ENCODE measurements around the gene ATF6. TPM values are rescaled to one million over a fixed set of nuclear protein-coding genes. Genes with fewer than 3 reads are reported as not detected.
A peak's percentile ranks its signal among the peaks of the same experiment; 100 is the strongest.

The ATF6 gene
- total RNA-seq, 1 donor from 2014 or later, result 23.9 TPM

GRCh38 chr1:161962091-161962887 is 196.2 kb downstream of the ATF6 start:
- Mint-ChIP-seq H3K9me3 (no peaks in the 10 kb centered on the region), H3K4me1 (ENCODE audit: low read depth) (peaks cover 19% of the 10 kb centered on the region), H3K27me3 (ENCODE audit: insufficient read depth) (no peaks in the 10 kb centered on the region), H3K4me3 (peak overlapping the region; percentile 77), H3K36me3 (ENCODE audit: low read depth) (peaks cover 30% of the 10 kb centered on the region), H3K27ac (peak overlapping the region; percentile 89)
- intact Hi-C loops (cut with micrococcal nuclease), result loop anchor here (1.0 kb wide), 3 partner anchors 47 to 599 kb away; partner anchors contain the start of gene UAP1
- DNase-seq (ENCODE audit: low spot score), result peak; percentile 5

DNA sequence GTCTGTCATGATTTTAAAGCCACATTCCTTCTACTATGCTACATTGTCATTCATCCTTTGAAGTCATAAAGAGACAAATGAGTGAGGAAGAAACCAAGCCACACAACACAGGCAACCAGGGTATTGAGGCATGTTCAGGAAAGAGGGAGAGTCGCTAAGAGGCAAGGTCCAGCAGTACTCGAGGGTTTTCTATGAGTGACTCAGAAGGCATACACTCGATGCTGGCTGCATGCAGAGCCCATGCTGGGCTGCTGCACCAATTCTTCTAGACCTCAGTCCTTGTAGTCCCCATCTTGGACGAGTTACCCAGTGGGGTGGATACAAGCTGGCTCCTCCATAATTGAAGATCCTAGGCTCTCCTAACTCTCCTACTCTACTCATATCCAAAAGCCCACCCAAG is 199.9 kb downstream of the ATF6 start:
- DNase-seq (ENCODE audit: low spot score), result no peak
- Mint-ChIP-seq H3K27me3 (ENCODE audit: insufficient read depth) (no peaks in the 10 kb centered on the region), H3K27ac (no peak overlapping the region), H3K9me3 (no peaks in the 10 kb centered on the region), H3K36me3 (ENCODE audit: low read depth) (peaks cover 18% of the 10 kb centered on the region), H3K4me1 (ENCODE audit: low read depth) (peaks cover 15% of the 10 kb centered on the region), H3K4me3 (no peak overlapping the region)
- intact Hi-C loops (cut with micrococcal nuclease), result no loop called here

DNA sequence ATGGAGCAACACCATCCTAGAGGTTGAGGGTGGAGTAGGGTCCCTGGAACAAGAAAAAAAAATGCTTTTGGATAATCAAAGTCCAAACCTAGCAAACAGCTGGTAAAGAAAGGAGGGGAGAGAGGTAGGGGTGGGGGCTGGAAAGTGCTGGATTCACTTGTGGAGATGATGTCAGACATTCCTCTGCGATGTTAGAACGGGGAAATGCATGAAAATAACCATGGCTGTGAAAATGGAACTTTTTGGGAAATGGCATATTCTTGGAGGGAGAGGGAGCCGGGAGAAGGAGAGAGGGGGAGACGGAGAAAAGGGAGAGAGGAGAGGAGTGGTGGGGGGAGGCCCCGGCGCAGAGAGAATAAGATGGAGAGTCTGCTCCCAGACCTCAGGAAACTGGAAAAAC is 203.9 kb downstream of the ATF6 start:
- H3K4me3 Mint-ChIP-seq, result no peak overlapping the region
- intact Hi-C loops (cut with micrococcal nuclease), result no loop called here
- peaks cover 8% of the 10 kb centered on the region for H3K36me3 Mint-ChIP-seq (ENCODE audit: low read depth)
- DNase-seq (ENCODE audit: low spot score), result no peak
- H3K9me3 Mint-ChIP-seq, result no peaks in the 10 kb centered on the region
- no peaks in the 10 kb centered on the region for H3K27me3 Mint-ChIP-seq (ENCODE audit: insufficient read depth)
- no peaks in the 10 kb centered on the region for H3K4me1 Mint-ChIP-seq (ENCODE audit: low read depth)
- no peak overlapping the region for H3K27ac Mint-ChIP-seq

GRCh38 chr1:161970633-161971032 is 204.5 kb downstream of the ATF6 start:
- H3K4me1 Mint-ChIP-seq (ENCODE audit: low read depth), result no peaks in the 10 kb centered on the region
- peaks cover 7% of the 10 kb centered on the region for H3K36me3 Mint-ChIP-seq (ENCODE audit: low read depth)
- intact Hi-C loops (cut with micrococcal nuclease), result no loop called here
- no peaks in the 10 kb centered on the region for H3K9me3 Mint-ChIP-seq
- H3K27me3 Mint-ChIP-seq (ENCODE audit: insufficient read depth), result no peaks in the 10 kb centered on the region
- H3K27ac Mint-ChIP-seq, result no peak overlapping the region
- DNase-seq (ENCODE audit: low spot score), result no peak
- H3K4me3 Mint-ChIP-seq, result no peak overlapping the region

DNA sequence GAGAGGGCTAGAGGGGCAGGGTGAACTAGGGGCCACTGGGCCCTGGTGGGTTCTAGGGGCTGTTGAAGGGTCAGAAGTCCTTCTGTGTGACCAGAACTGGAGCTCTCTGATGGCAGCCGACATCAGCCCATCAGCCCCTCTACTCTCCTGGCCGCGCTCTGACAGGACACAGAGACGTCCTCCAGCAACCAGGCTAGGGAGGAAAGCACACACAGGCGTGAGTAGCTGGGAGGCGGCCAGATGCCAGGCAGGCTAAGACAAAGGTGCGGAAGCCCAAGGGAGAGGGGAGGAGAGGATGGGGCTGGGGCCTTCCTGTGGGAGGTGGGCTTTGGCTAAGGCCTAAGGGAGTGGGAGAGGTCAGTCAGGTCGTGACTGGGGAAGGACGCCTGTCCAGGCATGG is 206.7 kb downstream of the ATF6 start:
- intact Hi-C loops (cut with micrococcal nuclease), result no loop called here
- no peaks in the 10 kb centered on the region for H3K36me3 Mint-ChIP-seq (ENCODE audit: low read depth)
- H3K27ac Mint-ChIP-seq, result peak overlapping the region; percentile 23
- no peaks in the 10 kb centered on the region for H3K4me1 Mint-ChIP-seq (ENCODE audit: low read depth)
- H3K27me3 Mint-ChIP-seq (ENCODE audit: insufficient read depth), result no peaks in the 10 kb centered on the region
- no peak for DNase-seq (ENCODE audit: low spot score)
- H3K9me3 Mint-ChIP-seq, result no peaks in the 10 kb centered on the region
- H3K4me3 Mint-ChIP-seq, result no peak overlapping the region

GRCh38 chr1:161973924-161974845 is 208.1 kb downstream of the ATF6 start:
- no peak overlapping the region for H3K27ac Mint-ChIP-seq
- H3K9me3 Mint-ChIP-seq, result no peaks in the 10 kb centered on the region
- no peak overlapping the region for H3K4me3 Mint-ChIP-seq
- H3K4me1 Mint-ChIP-seq (ENCODE audit: low read depth), result no peaks in the 10 kb centered on the region
- no peaks in the 10 kb centered on the region for H3K36me3 Mint-ChIP-seq (ENCODE audit: low read depth)
- no peaks in the 10 kb centered on the region for H3K27me3 Mint-ChIP-seq (ENCODE audit: insufficient read depth)
- DNase-seq (ENCODE audit: low spot score), result no peak
- intact Hi-C loops (cut with micrococcal nuclease), result no loop called here

- no peaks in the 10 kb centered on the region for H3K9me3 Mint-ChIP-seq
- no peaks in the 10 kb centered on the region for H3K4me1 Mint-ChIP-seq (ENCODE audit: low read depth)
- no peak overlapping the region for H3K4me3 Mint-ChIP-seq
- H3K27me3 Mint-ChIP-seq (ENCODE audit: insufficient read depth), result no peaks in the 10 kb centered on the region
- no peaks in the 10 kb centered on the region for H3K36me3 Mint-ChIP-seq (ENCODE audit: low read depth)
- no peak overlapping the region for H3K27ac Mint-ChIP-seq
- intact Hi-C loops (cut with micrococcal nuclease), result no loop called here
- DNase-seq (ENCODE audit: low spot score), result no peak
Measured at GRCh38 chr1:161978011-161978790, 212.1 kb downstream of the ATF6 start.

DNA sequence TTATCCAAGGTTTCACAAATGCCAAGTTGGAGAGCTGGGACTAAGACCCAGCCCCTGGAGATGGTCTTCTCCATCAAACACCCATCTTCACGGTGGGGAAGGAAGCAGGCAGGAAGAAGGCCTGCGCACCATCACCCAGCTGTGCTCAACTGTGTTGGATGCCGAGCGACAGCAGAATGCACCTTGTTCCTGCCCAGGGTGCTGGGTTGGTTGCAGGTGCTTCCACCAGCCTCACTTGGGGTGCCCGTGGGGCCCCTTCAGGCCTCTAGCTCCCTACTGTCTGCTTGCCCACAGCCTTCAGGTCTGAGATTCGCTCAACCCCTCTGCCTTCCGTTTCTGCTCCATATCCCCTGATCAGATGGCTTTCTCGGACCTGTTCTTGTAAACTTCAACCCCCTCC is 215.0 kb downstream of the ATF6 start:
- Mint-ChIP-seq H3K4me1 (ENCODE audit: low read depth) (no peaks in the 10 kb centered on the region), H3K36me3 (ENCODE audit: low read depth) (no peaks in the 10 kb centered on the region), H3K27me3 (ENCODE audit: insufficient read depth) (no peaks in the 10 kb centered on the region), H3K27ac (no peak overlapping the region), H3K9me3 (no peaks in the 10 kb centered on the region), H3K4me3 (no peak overlapping the region)
- intact Hi-C loops (cut with micrococcal nuclease), result no loop called here
- DNase-seq (ENCODE audit: low spot score), result no peak

- no peak for DNase-seq (ENCODE audit: low spot score)
- Mint-ChIP-seq H3K27ac (no peak overlapping the region), H3K4me1 (ENCODE audit: low read depth) (no peaks in the 10 kb centered on the region), H3K36me3 (ENCODE audit: low read depth) (no peaks in the 10 kb centered on the region), H3K9me3 (peaks cover under 1% of the 10 kb centered on the region), H3K4me3 (no peak overlapping the region), H3K27me3 (ENCODE audit: insufficient read depth) (no peaks in the 10 kb centered on the region)
- intact Hi-C loops (cut with micrococcal nuclease), result no loop called here
Measured at GRCh38 chr1:161981735-161982506, 215.8 kb downstream of the ATF6 start.

DNA sequence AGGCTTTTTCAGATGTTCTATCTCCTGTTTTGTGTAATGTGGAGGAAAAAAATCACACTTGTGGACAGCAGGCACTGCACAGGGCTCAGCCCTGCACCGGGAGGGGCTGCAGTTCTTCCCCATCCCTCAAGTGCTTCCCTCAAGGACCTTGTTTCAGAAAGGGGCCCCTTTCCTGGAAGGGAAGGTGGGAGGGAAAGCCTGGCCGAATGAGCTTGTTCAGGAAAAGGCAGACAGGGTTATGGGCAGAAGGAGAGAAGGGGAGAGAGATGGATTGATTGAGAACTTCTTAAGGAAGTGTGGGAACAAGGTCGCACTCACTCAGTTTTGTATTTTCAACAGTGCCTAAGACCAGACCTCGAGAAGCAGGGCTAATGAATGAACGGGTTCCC is 216.4 kb downstream of the ATF6 start:
- Mint-ChIP-seq H3K27me3 (ENCODE audit: insufficient read depth) (no peaks in the 10 kb centered on the region), H3K4me1 (ENCODE audit: low read depth) (no peaks in the 10 kb centered on the region), H3K27ac (no peak overlapping the region), H3K36me3 (ENCODE audit: low read depth) (no peaks in the 10 kb centered on the region), H3K4me3 (no peak overlapping the region), H3K9me3 (peaks cover 6% of the 10 kb centered on the region)
- DNase-seq (ENCODE audit: low spot score), result no peak
- intact Hi-C loops (cut with micrococcal nuclease), result no loop called here

DNA sequence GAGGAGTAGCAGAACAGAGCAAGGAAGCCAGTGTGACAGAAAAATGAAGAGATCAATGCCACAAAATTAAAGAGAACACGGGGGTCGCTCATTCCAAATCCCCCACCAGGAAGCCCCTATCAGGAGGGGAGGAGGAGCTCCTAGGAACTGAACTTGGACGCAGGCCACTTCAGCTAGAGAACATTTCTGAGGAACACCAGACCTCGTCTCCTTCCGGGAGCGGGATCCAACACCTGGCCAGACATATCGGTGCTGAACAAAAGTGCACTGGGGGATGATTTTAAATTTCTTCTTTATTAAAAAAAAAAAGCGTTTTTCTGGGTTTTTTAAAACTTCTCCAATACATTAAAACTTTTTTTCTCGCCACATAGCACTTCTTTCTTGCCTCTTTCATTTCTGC is 216.8 kb downstream of the ATF6 start:
- Mint-ChIP-seq H3K27me3 (ENCODE audit: insufficient read depth) (no peaks in the 10 kb centered on the region), H3K9me3 (peaks cover 7% of the 10 kb centered on the region), H3K27ac (no peak overlapping the region), H3K36me3 (ENCODE audit: low read depth) (no peaks in the 10 kb centered on the region), H3K4me3 (no peak overlapping the region), H3K4me1 (ENCODE audit: low read depth) (no peaks in the 10 kb centered on the region)
- no peak for DNase-seq (ENCODE audit: low spot score)
- intact Hi-C loops (cut with micrococcal nuclease), result no loop called here

- Mint-ChIP-seq H3K9me3 (peaks cover 7% of the 10 kb centered on the region), H3K27me3 (ENCODE audit: insufficient read depth) (no peaks in the 10 kb centered on the region), H3K27ac (no peak overlapping the region), H3K36me3 (ENCODE audit: low read depth) (no peaks in the 10 kb centered on the region), H3K4me3 (no peak overlapping the region), H3K4me1 (ENCODE audit: low read depth) (no peaks in the 10 kb centered on the region)
- DNase-seq (ENCODE audit: low spot score), result no peak
- intact Hi-C loops (cut with micrococcal nuclease), result no loop called here
Measured at GRCh38 chr1:161983725-161984124, 217.6 kb downstream of the ATF6 start.

Measured in activated T-helper 1 cell treated with anti-CD3 and anti-CD28 coated beads, Interleukin-12 subunit alpha, Interleukin-12 subunit beta, Interleukin-2, Interleukin-4 antibody, amounts not matched to agents 30 ng/mL and 10 ng/mL and 1 ng/mL, durations not matched to agents 14 hours and 24 hours and 36 hours (primary cell).